ENCODE results near the gene SLC5A9. TPM values are rescaled to one million over a fixed set of nuclear protein-coding genes. Genes with fewer than 3 reads are reported as not detected.

The SLC5A9 gene
- total RNA-seq, 1 donor: not detected

- no peak for DNase-seq (ENCODE audit: low read depth)
- no peak overlapping the region for H3K4me3 ChIP-seq (ENCODE audit: low read depth, low read length)
- TF ChIP-seq CTCF (IDR thresholded peaks at IDR 0.05; ENCODE audit: insufficient read depth, low read length): no peak
Observed at GRCh38 chr1:48246727-48247126, 24.2 kb downstream of the SLC5A9 start.

GRCh38 chr1:48248356-48248755 is 25.8 kb downstream of the SLC5A9 start:
- DNase-seq (ENCODE audit: low read depth): no peak
- TF ChIP-seq CTCF (IDR thresholded peaks at IDR 0.05; ENCODE audit: insufficient read depth, low read length): no peak
- no peak overlapping the region for H3K4me3 ChIP-seq (ENCODE audit: low read depth, low read length)

GRCh38 chr1:48249868-48250267 is 27.4 kb downstream of the SLC5A9 start:
- no peak for DNase-seq (ENCODE audit: low read depth)
- H3K4me3 ChIP-seq (ENCODE audit: low read depth, low read length): no peak overlapping the region
- no peak for TF ChIP-seq CTCF (IDR thresholded peaks at IDR 0.05; ENCODE audit: insufficient read depth, low read length)

DNA sequence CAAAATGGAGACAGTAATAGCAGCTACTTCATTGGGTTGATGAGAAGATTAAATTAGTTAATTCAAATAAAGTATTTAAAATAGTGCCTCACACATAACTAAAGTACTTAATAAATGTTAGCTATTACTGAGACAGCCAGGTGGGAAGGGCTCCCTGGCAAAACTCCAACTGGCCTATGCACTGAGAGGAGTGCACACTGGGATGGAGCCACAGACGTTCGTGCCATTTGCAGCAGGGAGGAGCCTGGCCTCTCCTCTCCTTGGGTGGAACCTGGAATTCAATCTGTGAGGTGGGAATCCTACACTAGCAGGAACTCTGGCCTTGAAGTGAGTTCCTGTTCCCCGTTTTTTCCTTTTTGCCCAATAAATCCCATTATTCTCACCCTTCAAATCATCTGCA is 28.1 kb downstream of the SLC5A9 start:
- TF ChIP-seq CTCF (IDR thresholded peaks at IDR 0.05; ENCODE audit: insufficient read depth, low read length): no peak
- H3K4me3 ChIP-seq (ENCODE audit: low read depth, low read length): no peak overlapping the region
- no peak for DNase-seq (ENCODE audit: low read depth)

DNA sequence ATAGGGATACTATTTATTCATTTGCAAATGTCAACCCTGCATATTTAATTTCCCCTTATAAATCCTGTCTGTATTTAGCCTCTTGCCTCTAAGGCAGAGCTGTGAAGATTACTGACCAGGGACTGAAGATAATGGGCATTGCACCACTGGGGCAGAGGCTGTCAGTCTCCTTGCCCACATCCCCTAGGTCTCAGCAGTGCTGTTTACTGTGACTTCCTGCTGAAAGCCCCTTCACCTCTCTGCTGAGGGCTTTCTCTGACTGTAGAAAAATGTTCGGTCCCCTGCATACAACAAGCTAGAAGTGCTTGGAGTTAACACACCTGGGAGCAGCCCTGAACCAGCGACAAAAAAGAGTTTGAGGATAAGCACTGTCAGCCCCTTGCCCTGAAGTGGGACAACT is 28.8 kb downstream of the SLC5A9 start:
- TF ChIP-seq CTCF (IDR thresholded peaks at IDR 0.05; ENCODE audit: insufficient read depth, low read length): no peak
- DNase-seq (ENCODE audit: low read depth): no peak
- no peak overlapping the region for H3K4me3 ChIP-seq (ENCODE audit: low read depth, low read length)

- H3K4me3 ChIP-seq (ENCODE audit: low read depth, low read length): no peak overlapping the region
- TF ChIP-seq CTCF (IDR thresholded peaks at IDR 0.05; ENCODE audit: insufficient read depth, low read length): no peak
- DNase-seq (ENCODE audit: low read depth): no peak
Observed at GRCh38 chr1:48251821-48252220, 29.3 kb downstream of the SLC5A9 start.

GRCh38 chr1:48254254-48254653 is 31.7 kb downstream of the SLC5A9 start:
- TF ChIP-seq CTCF (IDR thresholded peaks at IDR 0.05; ENCODE audit: insufficient read depth, low read length): no peak
- H3K4me3 ChIP-seq (ENCODE audit: low read depth, low read length): no peak overlapping the region
- no peak for DNase-seq (ENCODE audit: low read depth)
